PC-9 (cell line): ENCODE measurements around the gene ACOXL. TPM values are rescaled to one million over a fixed set of nuclear protein-coding genes. Genes with fewer than 3 reads are reported as not detected.

ENCODE experiments used
- BruUV-seq: library from RNA; stranded (reverse); fragments of 400-500 nt; replicated peaks from 2 replicates; lab custom pipeline; 2021; lab: Mats Ljungman, UMichigan
- CTCF ChIA-PET: fragments of 300-600 bp; sonication (Branson Sonifier 250); formaldehyde crosslinking; loops from one replicate; lab custom pipeline; 2022; ENCODE audit warnings: antibody characterized with exemption; lab: Charles Lee
- POLR2A ChIA-PET: fragments of 300-600 bp; sonication (Branson Sonifier 250); formaldehyde crosslinking; loops from one replicate; lab custom pipeline; 2022; ENCODE audit warnings: antibody characterized with exemption; ENCODE audit not compliant: unreplicated experiment; lab: Charles Lee
- DNase-seq, 2 experiments: peaks; one replicate each; pipeline versions ENCODE4 v3.0.0 to v3.0.0-alpha.2; 2015 to 2022; ENCODE audit warnings: mixed read lengths in 1 of 2
- H2AFZ ChIP-seq: fragments of 200-600 bp; sonication (generic); 2 replicates; pipeline ENCODE4 v1.8.1; 2017; ENCODE audit warnings: antibody characterized with exemption
- H3F3A ChIP-seq: fragments of 200-600 bp; sonication (generic); 2 replicates; pipeline ENCODE4 v1.8.1; 2017; ENCODE audit warnings: antibody characterized with exemption, mild to moderate bottlenecking, low read depth; ENCODE audit not compliant: insufficient read depth
- H3K27ac ChIP-seq: fragments of 200-600 bp; sonication (generic); 2 replicates; pipeline ENCODE4 v1.6.1; 2016; ENCODE audit warnings: mixed run types
- H3K27me3 ChIP-seq: fragments of 200-600 bp; sonication (generic); 2 replicates; pipeline ENCODE4 v1.6.1; 2016; ENCODE audit warnings: low read depth, mixed run types; ENCODE audit not compliant: insufficient read depth
- H3K36me3 ChIP-seq: fragments of 200-600 bp; sonication (generic); 2 replicates; pipeline ENCODE4 v1.6.1; 2016; ENCODE audit warnings: low read depth, mixed run types
- H3K4me1 ChIP-seq: fragments of 200-600 bp; sonication (generic); replicated peaks from 2 replicates; pipeline ENCODE4 v1.6.1; 2016; ENCODE audit warnings: mixed run types; ENCODE audit not compliant: insufficient read depth
- H3K4me2 ChIP-seq: fragments of 200-600 bp; sonication (generic); 2 replicates; pipeline ENCODE4 v1.6.1; 2017; ENCODE audit warnings: mixed run types
- H3K4me3 ChIP-seq: fragments of 200-600 bp; sonication (generic); 2 replicates; pipeline ENCODE4 v1.6.1; 2016; ENCODE audit warnings: mixed run types
- H3K79me2 ChIP-seq: fragments of 200-600 bp; sonication (generic); 2 replicates; pipeline ENCODE4 v1.6.1; 2017; ENCODE audit warnings: low read depth, mixed run types
- H3K9me2 ChIP-seq: fragments of 200-600 bp; sonication (generic); 2 replicates; pipeline ENCODE4 v1.8.1; 2017; ENCODE audit warnings: mild to moderate bottlenecking; ENCODE audit not compliant: insufficient read depth
- H3K9me3 ChIP-seq: fragments of 200-600 bp; sonication (generic); 2 replicates; pipeline ENCODE4 v1.8.1; 2016; ENCODE audit warnings: low read depth; ENCODE audit not compliant: insufficient read depth
- H4K20me1 ChIP-seq: fragments of 200-600 bp; sonication (generic); 2 replicates; pipeline ENCODE4 v1.8.1; 2017; ENCODE audit not compliant: insufficient read depth
- CTCF ChIP-seq: fragments of 200-600 bp; sonication (generic); conservative IDR thresholded peaks from 2 replicates; pipeline ENCODE4 v1.6.1; 2017; ENCODE audit warnings: mixed run types, antibody characterized with exemption, mild to moderate bottlenecking, moderate library complexity
- EZH2 ChIP-seq: fragments of 200-600 bp; sonication (generic); IDR thresholded peaks from 2 replicates; pipeline ENCODE4 v1.8.0; 2017; ENCODE audit warnings: antibody characterized with exemption, low read depth
- intact Hi-C: fragments of 100-400 bp; cut with micrococcal nuclease; formaldehyde crosslinking; loops from one replicate; pipeline ENCODE4 v1.10.0; 2022; ENCODE audit not compliant: unreplicated experiment
- total RNA-seq: library from RNA; stranded (reverse); gene quantifications from 2 replicates; pipeline ENCODE4 v1.2.3, GENCODE V29; 2021

The ACOXL gene
- total RNA-seq, 1 experiment from 2014 or later, result 10.7 TPM

- BruUV-seq, result no TSS peak
- H3K9me2 ChIP-seq, result no peaks in the 10 kb centered on the region
- TF ChIP-seq EZH2 (no peak), CTCF (no peak)
- H3K27me3 ChIP-seq, result no peaks in the 10 kb centered on the region
- no peak overlapping the region for H2AFZ ChIP-seq
- H3K9me3 ChIP-seq, result no peaks in the 10 kb centered on the region
- POLR2A ChIA-PET, result no interaction called here
- CTCF ChIA-PET, result no interaction called here
- intact Hi-C loops, result no loop called here
- peaks cover 11% of the 10 kb centered on the region for H3K4me1 ChIP-seq
- H3K36me3 ChIP-seq, result no peaks in the 10 kb centered on the region
- no peaks in the 10 kb centered on the region for H4K20me1 ChIP-seq
- no peak overlapping the region for H3K27ac ChIP-seq
- H3K4me2 ChIP-seq, result no peak overlapping the region
- no peak overlapping the region for H3K4me3 ChIP-seq
- H3F3A ChIP-seq, result no peaks in the 10 kb centered on the region; the same call in 1 of the 2 replicates
- no peak for DNase-seq
- no peaks in the 10 kb centered on the region for H3K79me2 ChIP-seq
Measured at GRCh38 chr2:111106706-111107105, 374.3 kb downstream of the ACOXL start.

- POLR2A ChIA-PET, result interaction anchor here (0.6 kb wide), 1 partner anchor 31 kb away, joined by 3 read pairs; no protein-coding TSS in a partner anchor
- no peaks in the 10 kb centered on the region for H4K20me1 ChIP-seq
Measured at GRCh38 chr2:111108745-111109271, 376.4 kb downstream of the ACOXL start.

GRCh38 chr2:111111101-111111755 lies 378.9 kb downstream of the ACOXL start:
- BruUV-seq, result no TSS peak
- H3K9me3 ChIP-seq, result no peaks in the 10 kb centered on the region
- no peaks in the 10 kb centered on the region for H3K9me2 ChIP-seq
- H3K4me1 ChIP-seq, result peaks cover 11% of the 10 kb centered on the region
- H4K20me1 ChIP-seq, result no peaks in the 10 kb centered on the region
- H3F3A ChIP-seq, result no peaks in the 10 kb centered on the region; the same call in 1 of the 2 replicates
- POLR2A ChIA-PET, result interaction anchor here (0.6 kb wide), 1 partner anchor 15 kb away, joined by 7 read pairs; no protein-coding TSS in a partner anchor
- no peaks in the 10 kb centered on the region for H3K36me3 ChIP-seq
- no peak overlapping the region for H2AFZ ChIP-seq
- H3K4me3 ChIP-seq, result no peak overlapping the region
- CTCF ChIA-PET, result no interaction called here
- H3K4me2 ChIP-seq, result no peak overlapping the region
- TF ChIP-seq CTCF (no peak), EZH2 (no peak)
- H3K27ac ChIP-seq, result no peak overlapping the region
- H3K79me2 ChIP-seq, result no peaks in the 10 kb centered on the region
- no peaks in the 10 kb centered on the region for H3K27me3 ChIP-seq
- intact Hi-C loops, result no loop called here
- DNase-seq, result no peak

More at GRCh38 chr2:111108745-111109271, 376.4 kb downstream of the ACOXL start:
- Histone ChIP-seq H3K9me2 (no peaks in the 10 kb centered on the region), H3F3A (no peaks in the 10 kb centered on the region; the same call in 1 of the 2 replicates), H3K4me1 (peaks cover 11% of the 10 kb centered on the region), H3K79me2 (no peaks in the 10 kb centered on the region), H2AFZ (no peak overlapping the region), H3K36me3 (no peaks in the 10 kb centered on the region), H3K4me2 (peak overlapping the region; percentile 35), H3K9me3 (no peaks in the 10 kb centered on the region), H3K27ac (peak overlapping the region; percentile 50), H3K4me3 (no peak overlapping the region), H3K27me3 (no peaks in the 10 kb centered on the region)
- BruUV-seq, result no TSS peak
- TF ChIP-seq EZH2, result no peak
- no peak for TF ChIP-seq CTCF
- intact Hi-C loops, result no loop called here
- DNase-seq, result peak in 1 of 2 experiments; percentile 76
- CTCF ChIA-PET, result no interaction called here
